Muscle of arm (tissue), 12 donors: ENCODE results near the gene ATRAID. TPM values are rescaled to one million over a fixed set of nuclear protein-coding genes. Genes with fewer than 3 reads are reported as not detected.
"Not testable (repeated sequence)": the region's sequence is repeated elsewhere in the genome, so short reads cannot be mapped to it uniquely, and the experiment has no call there.

Source experiments
- DNase-seq: peaks from one replicate; pipeline ENCODE4 v3.0.0-alpha.2; 2013
- polyA plus RNA-seq, 12 donors: library from polyadenylated mRNA; unstranded; fragments of 120-200 nt; gene quantifications; one replicate each; pipeline ENCODE4 v1.2.1, GENCODE V29; 2013; ENCODE audit not compliant: insufficient read length in 12 of 12

The ATRAID gene
- polyA plus RNA-seq, 12 donors = 85.6 to 115 (median 98.3) TPM; not detected in 1

GRCh38 chr2:27185331-27186026, 26.4 kb upstream of the ATRAID start:
- DNase-seq = no peak

GRCh38 chr2:27186613-27187345, 25.1 kb upstream of the ATRAID start:
- no peak for DNase-seq

DNA sequence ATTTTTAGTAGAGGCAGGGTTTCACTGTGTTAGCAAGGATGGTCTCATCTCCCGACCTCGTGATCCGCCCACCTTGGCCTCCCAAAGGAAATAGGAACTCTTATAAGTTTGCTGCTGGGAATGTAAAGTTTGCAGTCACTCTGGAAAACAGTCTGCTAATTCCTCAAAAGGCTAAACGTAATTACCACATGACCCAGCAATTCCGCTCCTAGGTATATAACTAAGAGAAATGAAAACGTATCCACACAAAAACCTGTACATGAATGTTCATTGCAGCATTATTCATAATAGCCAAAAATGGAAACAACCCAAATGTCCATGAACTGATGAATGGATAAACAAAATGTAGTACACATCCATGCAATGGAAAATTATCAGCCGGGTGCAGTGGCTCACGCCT, 21.9 kb upstream of the ATRAID start:
- DNase-seq = no peak

- DNase-seq = peak; percentile 52
Measured at GRCh38 chr2:27191070-27191829, 20.6 kb upstream of the ATRAID start.

- DNase-seq = no peak
Measured at GRCh38 chr2:27194538-27195354, 17.1 kb upstream of the ATRAID start.

- DNase-seq = not testable (repeated sequence)
Measured at GRCh38 chr2:27195799-27196198, 16.0 kb upstream of the ATRAID start.

GRCh38 chr2:27198068-27198467, 13.8 kb upstream of the ATRAID start:
- not testable (repeated sequence) for DNase-seq

GRCh38 chr2:27198627-27199026, 13.2 kb upstream of the ATRAID start:
- DNase-seq = no peak

GRCh38 chr2:27199241-27199640, 12.6 kb upstream of the ATRAID start:
- DNase-seq = no peak

GRCh38 chr2:27201675-27202074, 10.2 kb upstream of the ATRAID start:
- DNase-seq = no peak

DNA sequence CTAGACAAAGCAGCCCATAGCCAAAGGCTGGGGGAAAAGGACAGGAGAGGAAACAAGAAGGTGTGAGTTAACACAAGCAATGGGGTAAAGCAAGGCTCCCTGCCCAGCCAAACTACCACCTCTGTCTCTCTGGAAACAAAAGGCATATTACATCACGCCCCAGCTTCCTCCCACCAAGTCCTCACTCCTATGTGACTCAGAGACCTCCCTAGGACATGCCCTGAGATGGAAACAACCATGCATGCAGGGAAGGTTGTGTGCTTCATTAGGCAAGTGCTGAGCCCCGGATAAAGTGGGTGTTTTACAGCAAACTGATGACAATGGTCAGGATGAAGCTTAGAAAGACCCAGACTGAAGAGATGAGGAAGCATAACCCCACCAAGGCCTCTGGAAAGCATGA, 9.0 kb upstream of the ATRAID start:
- DNase-seq = no peak

GRCh38 chr2:27203741-27204140, 8.1 kb upstream of the ATRAID start:
- no peak for DNase-seq

- DNase-seq = no peak
Measured at GRCh38 chr2:27204566-27204965, 7.3 kb upstream of the ATRAID start.

- DNase-seq = no peak
Measured at GRCh38 chr2:27205206-27205605, 6.6 kb upstream of the ATRAID start.

GRCh38 chr2:27206346-27206745, 5.5 kb upstream of the ATRAID start:
- DNase-seq = no peak

DNA sequence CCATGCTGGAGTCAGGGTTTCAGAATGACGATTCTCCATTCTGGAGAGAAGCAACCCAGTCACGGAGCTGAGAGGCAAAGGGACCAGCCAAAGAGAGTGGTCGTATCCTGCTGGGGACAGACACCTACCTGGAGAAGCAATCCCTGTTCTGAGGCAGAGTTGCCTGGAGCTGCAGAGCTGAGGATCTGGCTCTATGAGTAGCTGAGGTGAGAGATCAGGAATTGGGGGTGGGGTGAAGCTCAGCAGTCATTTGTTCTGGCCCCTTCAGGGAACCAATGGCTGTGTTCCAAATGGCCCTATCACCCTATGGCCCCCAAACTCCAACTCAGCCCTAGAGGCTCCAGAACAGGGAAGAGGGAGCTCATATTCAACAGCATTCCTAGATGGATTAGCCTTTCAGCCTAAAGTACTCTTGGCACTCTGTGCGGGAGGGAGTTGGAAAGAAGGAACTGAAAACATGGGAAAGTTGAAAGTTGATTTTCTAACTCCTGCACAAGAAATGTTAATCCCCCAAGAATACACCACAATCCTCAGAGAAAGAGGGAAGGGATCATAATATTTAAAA, 3.3 kb upstream of the ATRAID start:
- no peak for DNase-seq

GRCh38 chr2:27209621-27210401, 2.0 kb upstream of the ATRAID start:
- no peak for DNase-seq

- no peak for DNase-seq
Measured at GRCh38 chr2:27211241-27211942, 449 bp upstream of the ATRAID start.

- DNase-seq = no peak
Measured at GRCh38 chr2:27212626-27213471, 1.0 kb downstream of the ATRAID start.
